HEK293 (cell line): Measurements from ENCODE around the gene MPHOSPH9.
A peak's percentile ranks its signal among the peaks of the same experiment; 100 is the strongest.

Source experiments
- FEZF1 ChIP-seq: fragments of 450-650 bp; formaldehyde crosslinking; IDR thresholded peaks from 2 replicates; pipeline ENCODE4 v1.5.1; 2016; ENCODE audit warnings: missing biosample characterization, missing genetic modification characterization
- GLIS2 ChIP-seq: fragments of 450-650 bp; formaldehyde crosslinking; IDR thresholded peaks from 2 replicates; pipeline ENCODE4 v1.5.1; 2016; ENCODE audit warnings: missing biosample characterization, missing genetic modification characterization
- PRDM2 ChIP-seq: fragments of 450-650 bp; formaldehyde crosslinking; IDR thresholded peaks from 2 replicates; pipeline ENCODE4 v1.5.1; 2016; ENCODE audit warnings: missing biosample characterization, missing genetic modification characterization, borderline replicate concordance
- SP2 ChIP-seq: fragments of 450-650 bp; formaldehyde crosslinking; IDR thresholded peaks from 2 replicates; pipeline ENCODE4 v1.5.1; 2016; ENCODE audit warnings: missing biosample characterization, missing genetic modification characterization
- SP3 ChIP-seq: fragments of 450-650 bp; formaldehyde crosslinking; IDR thresholded peaks from 2 replicates; pipeline ENCODE4 v1.5.1; 2016; ENCODE audit warnings: missing biosample characterization, missing genetic modification characterization
- ZBTB1 ChIP-seq: fragments of 450-650 bp; formaldehyde crosslinking; IDR thresholded peaks from 2 replicates; pipeline ENCODE4 v1.5.1; 2016; ENCODE audit warnings: missing biosample characterization, missing genetic modification characterization
- ZIC2 ChIP-seq: fragments of 450-650 bp; formaldehyde crosslinking; IDR thresholded peaks from 2 replicates; pipeline ENCODE4 v1.5.1; 2016; ENCODE audit warnings: missing biosample characterization, missing genetic modification characterization
- ZNF157 ChIP-seq: fragments of 450-650 bp; formaldehyde crosslinking; IDR thresholded peaks from 2 replicates; pipeline ENCODE4 v1.5.1; 2016; ENCODE audit warnings: missing biosample characterization, missing genetic modification characterization
- ZNF169 ChIP-seq: fragments of 450-650 bp; formaldehyde crosslinking; IDR thresholded peaks from 2 replicates; pipeline ENCODE4 v1.5.1; 2016; ENCODE audit warnings: missing biosample characterization, missing genetic modification characterization
- ZNF280C ChIP-seq: fragments of 450-650 bp; formaldehyde crosslinking; IDR thresholded peaks from 2 replicates; pipeline ENCODE4 v1.5.1; 2016; ENCODE audit warnings: missing biosample characterization, missing genetic modification characterization
- TF ChIP-seq, protein P1 (sequence below): fragments of 450-650 bp; formaldehyde crosslinking; IDR thresholded peaks from 2 replicates; pipeline ENCODE4 v1.5.1; 2016; ENCODE audit warnings: missing biosample characterization, missing genetic modification characterization
- TF ChIP-seq, protein P2 (sequence below): fragments of 450-650 bp; formaldehyde crosslinking; IDR thresholded peaks from 2 replicates; pipeline ENCODE4 v1.5.1; 2017; ENCODE audit warnings: missing biosample characterization, missing genetic modification characterization
- TF ChIP-seq, protein P3 (sequence below): fragments of 450-650 bp; formaldehyde crosslinking; IDR thresholded peaks from 2 replicates; pipeline ENCODE4 v1.5.1; 2016; ENCODE audit warnings: missing biosample characterization, missing genetic modification characterization
- TF ChIP-seq, protein P4 (sequence below): fragments of 450-650 bp; formaldehyde crosslinking; IDR thresholded peaks from 2 replicates; pipeline ENCODE4 v1.5.1; 2017; ENCODE audit warnings: missing biosample characterization, missing genetic modification characterization
- TF ChIP-seq, protein P5 (sequence below): fragments of 450-650 bp; formaldehyde crosslinking; IDR thresholded peaks from 2 replicates; pipeline ENCODE4 v1.5.1; 2016; ENCODE audit warnings: missing biosample characterization, missing genetic modification characterization

Gene MPHOSPH9

GRCh38 chr12:123142921-123143735 lies 89.8 kb downstream of the MPHOSPH9 start (continued):
- TF ChIP-seq, protein P1, sequence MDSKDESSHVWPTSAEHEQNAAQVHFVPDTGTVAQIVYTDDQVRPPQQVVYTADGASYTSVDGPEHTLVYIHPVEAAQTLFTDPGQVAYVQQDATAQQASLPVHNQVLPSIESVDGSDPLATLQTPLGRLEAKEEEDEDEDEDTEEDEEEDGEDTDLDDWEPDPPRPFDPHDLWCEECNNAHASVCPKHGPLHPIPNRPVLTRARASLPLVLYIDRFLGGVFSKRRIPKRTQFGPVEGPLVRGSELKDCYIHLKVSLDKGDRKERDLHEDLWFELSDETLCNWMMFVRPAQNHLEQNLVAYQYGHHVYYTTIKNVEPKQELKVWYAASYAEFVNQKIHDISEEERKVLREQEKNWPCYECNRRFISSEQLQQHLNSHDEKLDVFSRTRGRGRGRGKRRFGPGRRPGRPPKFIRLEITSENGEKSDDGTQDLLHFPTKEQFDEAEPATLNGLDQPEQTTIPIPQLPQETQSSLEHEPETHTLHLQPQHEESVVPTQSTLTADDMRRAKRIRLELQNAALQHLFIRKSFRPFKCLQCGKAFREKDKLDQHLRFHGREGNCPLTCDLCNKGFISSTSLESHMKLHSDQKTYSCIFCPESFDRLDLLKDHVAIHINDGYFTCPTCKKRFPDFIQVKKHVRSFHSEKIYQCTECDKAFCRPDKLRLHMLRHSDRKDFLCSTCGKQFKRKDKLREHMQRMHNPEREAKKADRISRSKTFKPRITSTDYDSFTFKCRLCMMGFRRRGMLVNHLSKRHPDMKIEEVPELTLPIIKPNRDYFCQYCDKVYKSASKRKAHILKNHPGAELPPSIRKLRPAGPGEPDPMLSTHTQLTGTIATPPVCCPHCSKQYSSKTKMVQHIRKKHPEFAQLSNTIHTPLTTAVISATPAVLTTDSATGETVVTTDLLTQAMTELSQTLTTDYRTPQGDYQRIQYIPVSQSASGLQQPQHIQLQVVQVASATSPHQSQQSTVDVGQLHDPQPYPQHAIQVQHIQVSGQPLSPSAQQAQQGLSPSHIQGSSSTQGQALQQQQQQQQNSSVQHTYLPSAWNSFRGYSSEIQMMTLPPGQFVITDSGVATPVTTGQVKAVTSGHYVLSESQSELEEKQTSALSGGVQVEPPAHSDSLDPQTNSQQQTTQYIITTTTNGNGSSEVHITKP (tag by site-specific recombination), result no peak
- TF ChIP-seq ZNF169 (tag by site-specific recombination), result no peak
- no peak for TF ChIP-seq ZNF280C (tag by site-specific recombination)
- TF ChIP-seq PRDM2 (tag by site-specific recombination), result no peak
- TF ChIP-seq SP3, result peak; percentile 50
- TF ChIP-seq ZNF157 (tag by site-specific recombination), result no peak
- TF ChIP-seq, protein P2, sequence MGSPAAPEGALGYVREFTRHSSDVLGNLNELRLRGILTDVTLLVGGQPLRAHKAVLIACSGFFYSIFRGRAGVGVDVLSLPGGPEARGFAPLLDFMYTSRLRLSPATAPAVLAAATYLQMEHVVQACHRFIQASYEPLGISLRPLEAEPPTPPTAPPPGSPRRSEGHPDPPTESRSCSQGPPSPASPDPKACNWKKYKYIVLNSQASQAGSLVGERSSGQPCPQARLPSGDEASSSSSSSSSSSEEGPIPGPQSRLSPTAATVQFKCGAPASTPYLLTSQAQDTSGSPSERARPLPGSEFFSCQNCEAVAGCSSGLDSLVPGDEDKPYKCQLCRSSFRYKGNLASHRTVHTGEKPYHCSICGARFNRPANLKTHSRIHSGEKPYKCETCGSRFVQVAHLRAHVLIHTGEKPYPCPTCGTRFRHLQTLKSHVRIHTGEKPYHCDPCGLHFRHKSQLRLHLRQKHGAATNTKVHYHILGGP (tag by site-specific recombination), result no peak
- peak; percentile 53 for TF ChIP-seq ZIC2
- 0 out of 2 replicates have a peak, but pooled peaks have one; percentile 32 for TF ChIP-seq GLIS2 (tag by site-specific recombination)
- peak; percentile 53 for TF ChIP-seq SP2 (tag by site-specific recombination)
- TF ChIP-seq, protein P3, sequence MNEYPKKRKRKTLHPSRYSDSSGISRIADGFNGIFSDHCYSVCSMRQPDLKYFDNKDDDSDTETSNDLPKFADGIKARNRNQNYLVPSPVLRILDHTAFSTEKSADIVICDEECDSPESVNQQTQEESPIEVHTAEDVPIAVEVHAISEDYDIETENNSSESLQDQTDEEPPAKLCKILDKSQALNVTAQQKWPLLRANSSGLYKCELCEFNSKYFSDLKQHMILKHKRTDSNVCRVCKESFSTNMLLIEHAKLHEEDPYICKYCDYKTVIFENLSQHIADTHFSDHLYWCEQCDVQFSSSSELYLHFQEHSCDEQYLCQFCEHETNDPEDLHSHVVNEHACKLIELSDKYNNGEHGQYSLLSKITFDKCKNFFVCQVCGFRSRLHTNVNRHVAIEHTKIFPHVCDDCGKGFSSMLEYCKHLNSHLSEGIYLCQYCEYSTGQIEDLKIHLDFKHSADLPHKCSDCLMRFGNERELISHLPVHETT, result no peak
- TF ChIP-seq FEZF1, result no peak
- TF ChIP-seq ZBTB1 (tag by site-specific recombination), result no peak
- TF ChIP-seq, protein P4, sequence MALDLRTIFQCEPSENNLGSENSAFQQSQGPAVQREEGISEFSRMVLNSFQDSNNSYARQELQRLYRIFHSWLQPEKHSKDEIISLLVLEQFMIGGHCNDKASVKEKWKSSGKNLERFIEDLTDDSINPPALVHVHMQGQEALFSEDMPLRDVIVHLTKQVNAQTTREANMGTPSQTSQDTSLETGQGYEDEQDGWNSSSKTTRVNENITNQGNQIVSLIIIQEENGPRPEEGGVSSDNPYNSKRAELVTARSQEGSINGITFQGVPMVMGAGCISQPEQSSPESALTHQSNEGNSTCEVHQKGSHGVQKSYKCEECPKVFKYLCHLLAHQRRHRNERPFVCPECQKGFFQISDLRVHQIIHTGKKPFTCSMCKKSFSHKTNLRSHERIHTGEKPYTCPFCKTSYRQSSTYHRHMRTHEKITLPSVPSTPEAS (tag by site-specific recombination), result no peak
- TF ChIP-seq, protein P5, sequence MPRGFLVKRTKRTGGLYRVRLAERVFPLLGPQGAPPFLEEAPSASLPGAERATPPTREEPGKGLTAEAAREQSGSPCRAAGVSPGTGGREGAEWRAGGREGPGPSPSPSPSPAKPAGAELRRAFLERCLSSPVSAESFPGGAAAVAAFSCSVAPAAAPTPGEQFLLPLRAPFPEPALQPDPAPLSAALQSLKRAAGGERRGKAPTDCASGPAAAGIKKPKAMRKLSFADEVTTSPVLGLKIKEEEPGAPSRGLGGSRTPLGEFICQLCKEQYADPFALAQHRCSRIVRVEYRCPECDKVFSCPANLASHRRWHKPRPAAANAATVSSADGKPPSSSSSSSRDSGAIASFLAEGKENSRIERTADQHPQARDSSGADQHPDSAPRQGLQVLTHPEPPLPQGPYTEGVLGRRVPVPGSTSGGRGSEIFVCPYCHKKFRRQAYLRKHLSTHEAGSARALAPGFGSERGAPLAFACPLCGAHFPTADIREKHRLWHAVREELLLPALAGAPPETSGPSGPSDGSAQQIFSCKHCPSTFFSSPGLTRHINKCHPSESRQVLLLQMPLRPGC (tag by site-specific recombination), result no peak
